SH-SY5Y (cell line): ENCODE results near the gene TBCD.

Experiments used
- GATA2 ChIP-seq: IDR thresholded peaks from 2 replicates; pipeline ENCODE4 v1.6.1; 2011; ENCODE audit warnings: mild to moderate bottlenecking, low read depth, low read length
- GATA3 ChIP-seq: IDR thresholded peaks from 2 replicates; pipeline ENCODE4 v1.6.1; 2011; ENCODE audit warnings: low read depth, mild to moderate bottlenecking, low read length, moderate library complexity

TBCD gene

GRCh38 chr17:82897514-82898249, 145.8 kb downstream of the TBCD start:
- TF ChIP-seq GATA3 (no peak), GATA2 (no peak)

- TF ChIP-seq GATA3 (no peak), GATA2 (no peak)
Measured at GRCh38 chr17:82898976-82899514, 147.2 kb downstream of the TBCD start.

- no peak for TF ChIP-seq GATA3
- no peak for TF ChIP-seq GATA2
Measured at GRCh38 chr17:82899941-82900340, 148.1 kb downstream of the TBCD start.

- no peak for TF ChIP-seq GATA3
- no peak for TF ChIP-seq GATA2
Measured at GRCh38 chr17:82900741-82901140, 148.9 kb downstream of the TBCD start.

GRCh38 chr17:82901356-82901755, 149.5 kb downstream of the TBCD start:
- TF ChIP-seq GATA2 (no peak), GATA3 (no peak)

GRCh38 chr17:82901856-82902255, 150.0 kb downstream of the TBCD start:
- TF ChIP-seq GATA3 (no peak), GATA2 (no peak)

GRCh38 chr17:82902972-82903874, 151.4 kb downstream of the TBCD start:
- no peak for TF ChIP-seq GATA3
- no peak for TF ChIP-seq GATA2

- TF ChIP-seq GATA3 = no peak
- no peak for TF ChIP-seq GATA2
Measured at GRCh38 chr17:82905130-82905529, 153.3 kb downstream of the TBCD start.

- TF ChIP-seq GATA2 (no peak), GATA3 (no peak)
Measured at GRCh38 chr17:82907797-82908542, 156.1 kb downstream of the TBCD start.

- TF ChIP-seq GATA2 = no peak
- no peak for TF ChIP-seq GATA3
Measured at GRCh38 chr17:82908543-82909160, 156.8 kb downstream of the TBCD start.

GRCh38 chr17:82909322-82909904, 157.5 kb downstream of the TBCD start:
- TF ChIP-seq GATA3 = no peak
- no peak for TF ChIP-seq GATA2

- TF ChIP-seq GATA2 (no peak), GATA3 (no peak)
Measured at GRCh38 chr17:82910041-82910481, 158.2 kb downstream of the TBCD start.

- TF ChIP-seq GATA2 = no peak
- TF ChIP-seq GATA3 = no peak
Measured at GRCh38 chr17:82910770-82911169, 158.9 kb downstream of the TBCD start.
